OCI-LY7 (cell line): ENCODE results near the gene C1orf167. TPM values are rescaled to one million over a fixed set of nuclear protein-coding genes. Genes with fewer than 3 reads are reported as not detected.

Source experiments
- BruUV-seq: library from RNA; stranded (reverse); fragments of 400-500 nt; replicated peaks from 2 replicates; lab custom pipeline; 2021; lab: Mats Ljungman, UMichigan
- CTCF ChIA-PET: fragments of 300-600 bp; sonication (Branson Sonifier 250); formaldehyde crosslinking; loops from one replicate; lab custom pipeline; 2022; ENCODE audit warnings: antibody characterized with exemption; ENCODE audit not compliant: unreplicated experiment; lab: Charles Lee
- POLR2A ChIA-PET: fragments of 300-600 bp; sonication (Branson Sonifier 250); formaldehyde crosslinking; loops from one replicate; lab custom pipeline; 2022; ENCODE audit warnings: antibody characterized with exemption; lab: Charles Lee
- DNase-seq: peaks from one replicate; pipeline ENCODE4 v3.0.0-alpha.2; 2015; ENCODE audit warnings: low spot score
- H2AFZ ChIP-seq: fragments of 200-600 bp; sonication (generic), shearing (Covaris generic); 2 replicates; pipeline ENCODE4 v1.6.1; 2014; ENCODE audit warnings: mild to moderate bottlenecking, antibody characterized with exemption, low read length, moderate library complexity
- H3K27ac ChIP-seq: fragments of 200-600 bp; sonication (generic); 2 replicates; pipeline ENCODE4 v1.5.1; 2014; ENCODE audit warnings: mixed run types, low read depth, mild to moderate bottlenecking, moderate library complexity, low read length, inconsistent platforms; ENCODE audit not compliant: poor library complexity, severe bottlenecking
- H3K36me3 ChIP-seq: fragments of 200-600 bp; sonication (generic); 2 replicates; pipeline ENCODE4 v1.6.1; 2014; ENCODE audit warnings: mild to moderate bottlenecking, antibody characterized with exemption, low read length, moderate library complexity, mixed read lengths; ENCODE audit not compliant: insufficient read depth
- H3K4me1 ChIP-seq: fragments of 200-600 bp; sonication (generic); 2 replicates; pipeline ENCODE4 v1.5.1; 2014; ENCODE audit warnings: mild to moderate bottlenecking, low read length; ENCODE audit not compliant: insufficient read depth, poor library complexity, severe bottlenecking
- H3K4me2 ChIP-seq: fragments of 200-600 bp; sonication (generic); 2 replicates; pipeline ENCODE4 v1.6.1; 2014; ENCODE audit warnings: mild to moderate bottlenecking, low read length
- H3K4me3 ChIP-seq: fragments of 200-600 bp; sonication (generic); 2 replicates; pipeline ENCODE4 v1.5.1; 2014; ENCODE audit warnings: mild to moderate bottlenecking, low read depth, low read length; ENCODE audit not compliant: poor library complexity, severe bottlenecking
- H3K79me2 ChIP-seq: fragments of 200-600 bp; sonication (generic); 2 replicates; pipeline ENCODE4 v1.6.1; 2016; ENCODE audit warnings: low read depth, mild to moderate bottlenecking, low read length, moderate library complexity, mixed read lengths; ENCODE audit not compliant: insufficient read depth
- H3K9me2 ChIP-seq: fragments of 200-600 bp; sonication (generic); 2 replicates; pipeline ENCODE4 v1.6.1; 2016; ENCODE audit warnings: mild to moderate bottlenecking, low read length, mixed read lengths; ENCODE audit not compliant: insufficient read depth
- H3K9me3 ChIP-seq: fragments of 200-600 bp; sonication (generic); 2 replicates; pipeline ENCODE4 v1.6.1; 2014; ENCODE audit warnings: mild to moderate bottlenecking, mixed run types, low read length, mixed read lengths
- H4K20me1 ChIP-seq: fragments of 200-600 bp; sonication (generic); 2 replicates; pipeline ENCODE4 v1.6.1; 2014; ENCODE audit warnings: mild to moderate bottlenecking, antibody characterized with exemption, low read length, moderate library complexity, mixed read lengths; ENCODE audit not compliant: insufficient read depth
- EZH2phosphoT487 ChIP-seq: fragments of 200-600 bp; sonication (generic); IDR thresholded peaks from 2 replicates; pipeline ENCODE4 v1.6.1; 2018; ENCODE audit warnings: low read depth, borderline replicate concordance, mild to moderate bottlenecking, mixed run types, antibody characterized with exemption, low read length, moderate library complexity, mixed read lengths
- intact Hi-C: fragments of 100-400 bp; cut with micrococcal nuclease; formaldehyde crosslinking; loops from one replicate; pipeline ENCODE4 v1.10.0; 2022; ENCODE audit not compliant: unreplicated experiment
- total RNA-seq, 2 experiments: library from RNA; depleted of rRNA in 1 of 2; stranded (reverse); fragments of >200 nt in 1 of 2; shearing (Covaris generic) in 1 of 2; gene quantifications; 2 replicates each; pipeline ENCODE4 v1.2.3, GENCODE V29; 2014 to 2022
- TF ChIP-seq, protein P1 (sequence below): fragments of 200-600 bp; sonication (generic); conservative IDR thresholded peaks from 2 replicates; pipeline ENCODE4 v1.5.1; 2014; ENCODE audit warnings: mild to moderate bottlenecking, antibody characterized with exemption, low read length, moderate library complexity, mixed read lengths

C1orf167 gene
- total RNA-seq, 2 experiments from 2014 or later: 1.7 to 4.2 TPM

DNA sequence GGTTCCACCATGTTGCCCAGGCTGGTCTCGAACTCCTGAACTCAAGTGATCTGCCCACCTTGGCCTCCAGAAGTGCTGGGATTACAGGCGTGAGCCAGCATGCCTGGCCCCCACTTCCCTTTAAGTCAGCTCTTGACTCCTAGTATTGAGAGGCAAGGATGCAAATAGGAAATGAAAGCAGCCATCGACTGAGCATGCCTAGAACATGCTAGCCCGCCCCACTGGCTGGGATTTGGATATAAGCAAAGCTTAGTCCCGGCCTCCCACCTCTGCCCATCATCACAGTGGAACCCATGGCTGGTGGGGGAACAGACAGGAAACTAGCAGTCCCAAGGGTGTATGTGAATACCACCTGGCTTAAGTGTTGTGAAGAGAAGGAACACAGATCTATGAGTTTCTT, 10.5 kb downstream of the C1orf167 start:
- DNase-seq: peak; percentile 85
- peak overlapping the region; percentile 51 for H3K4me2 ChIP-seq
- TF ChIP-seq, protein P1, sequence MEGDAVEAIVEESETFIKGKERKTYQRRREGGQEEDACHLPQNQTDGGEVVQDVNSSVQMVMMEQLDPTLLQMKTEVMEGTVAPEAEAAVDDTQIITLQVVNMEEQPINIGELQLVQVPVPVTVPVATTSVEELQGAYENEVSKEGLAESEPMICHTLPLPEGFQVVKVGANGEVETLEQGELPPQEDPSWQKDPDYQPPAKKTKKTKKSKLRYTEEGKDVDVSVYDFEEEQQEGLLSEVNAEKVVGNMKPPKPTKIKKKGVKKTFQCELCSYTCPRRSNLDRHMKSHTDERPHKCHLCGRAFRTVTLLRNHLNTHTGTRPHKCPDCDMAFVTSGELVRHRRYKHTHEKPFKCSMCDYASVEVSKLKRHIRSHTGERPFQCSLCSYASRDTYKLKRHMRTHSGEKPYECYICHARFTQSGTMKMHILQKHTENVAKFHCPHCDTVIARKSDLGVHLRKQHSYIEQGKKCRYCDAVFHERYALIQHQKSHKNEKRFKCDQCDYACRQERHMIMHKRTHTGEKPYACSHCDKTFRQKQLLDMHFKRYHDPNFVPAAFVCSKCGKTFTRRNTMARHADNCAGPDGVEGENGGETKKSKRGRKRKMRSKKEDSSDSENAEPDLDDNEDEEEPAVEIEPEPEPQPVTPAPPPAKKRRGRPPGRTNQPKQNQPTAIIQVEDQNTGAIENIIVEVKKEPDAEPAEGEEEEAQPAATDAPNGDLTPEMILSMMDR: no peak
- no peak for TF ChIP-seq EZH2phosphoT487
- H3K36me3 ChIP-seq: no peaks in the 10 kb centered on the region
- ChIA-PET POLR2A (interaction anchor here (1.0 to 1.1 kb wide), 2 partner anchors 24 to 195 kb away, joined by 3 to 6 read pairs; no protein-coding TSS in a partner anchor), CTCF (interaction anchor here (0.7 kb wide), 1 partner anchor 53 kb away, joined by 5 read pairs; no protein-coding TSS in a partner anchor)
- no peaks in the 10 kb centered on the region for H3K9me2 ChIP-seq
- no TSS peak for BruUV-seq
- H3K9me3 ChIP-seq: no peaks in the 10 kb centered on the region
- H3K4me1 ChIP-seq: peaks cover 33% of the 10 kb centered on the region
- H4K20me1 ChIP-seq: no peaks in the 10 kb centered on the region
- H3K79me2 ChIP-seq: no peaks in the 10 kb centered on the region
- intact Hi-C loops: no loop called here
- H2AFZ ChIP-seq: peak overlapping the region; percentile 70; the same call in 1 of the 2 replicates
- peak overlapping the region; percentile 14 for H3K4me3 ChIP-seq
- H3K27ac ChIP-seq: peak overlapping the region; percentile 47

DNA sequence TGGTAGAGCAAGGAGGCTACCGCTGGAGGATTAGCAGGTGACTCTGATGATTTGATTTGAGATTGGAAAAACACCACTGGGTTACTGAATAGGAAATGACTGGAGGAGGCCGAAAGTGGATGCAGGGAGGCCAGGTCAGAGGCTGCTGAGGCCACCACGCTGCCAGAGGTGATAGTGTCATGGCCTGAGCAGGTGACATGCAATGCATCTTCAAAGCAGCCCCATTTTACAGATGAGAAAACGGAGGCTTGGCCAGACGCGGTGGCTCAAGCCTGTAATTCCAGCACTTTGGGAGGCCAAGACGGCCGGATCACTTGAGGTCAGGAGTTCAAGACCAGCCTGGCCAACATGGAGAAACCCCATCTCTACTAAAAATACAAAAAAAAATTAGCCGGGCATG, 12.8 kb downstream of the C1orf167 start:
- Histone ChIP-seq H3K36me3 (no peaks in the 10 kb centered on the region), H3K79me2 (no peaks in the 10 kb centered on the region), H3K27ac (no peak overlapping the region), H3K9me3 (no peaks in the 10 kb centered on the region), H4K20me1 (no peaks in the 10 kb centered on the region), H3K4me3 (no peak overlapping the region), H3K9me2 (no peaks in the 10 kb centered on the region), H3K4me2 (no peak overlapping the region), H2AFZ (no peak overlapping the region), H3K4me1 (peaks cover 33% of the 10 kb centered on the region)
- CTCF ChIA-PET: no interaction called here
- DNase-seq: no peak
- intact Hi-C loops: no loop called here
- TF ChIP-seq EZH2phosphoT487: no peak
- TF ChIP-seq, protein P1: no peak
- BruUV-seq: no TSS peak
- POLR2A ChIA-PET: no interaction called here

DNA sequence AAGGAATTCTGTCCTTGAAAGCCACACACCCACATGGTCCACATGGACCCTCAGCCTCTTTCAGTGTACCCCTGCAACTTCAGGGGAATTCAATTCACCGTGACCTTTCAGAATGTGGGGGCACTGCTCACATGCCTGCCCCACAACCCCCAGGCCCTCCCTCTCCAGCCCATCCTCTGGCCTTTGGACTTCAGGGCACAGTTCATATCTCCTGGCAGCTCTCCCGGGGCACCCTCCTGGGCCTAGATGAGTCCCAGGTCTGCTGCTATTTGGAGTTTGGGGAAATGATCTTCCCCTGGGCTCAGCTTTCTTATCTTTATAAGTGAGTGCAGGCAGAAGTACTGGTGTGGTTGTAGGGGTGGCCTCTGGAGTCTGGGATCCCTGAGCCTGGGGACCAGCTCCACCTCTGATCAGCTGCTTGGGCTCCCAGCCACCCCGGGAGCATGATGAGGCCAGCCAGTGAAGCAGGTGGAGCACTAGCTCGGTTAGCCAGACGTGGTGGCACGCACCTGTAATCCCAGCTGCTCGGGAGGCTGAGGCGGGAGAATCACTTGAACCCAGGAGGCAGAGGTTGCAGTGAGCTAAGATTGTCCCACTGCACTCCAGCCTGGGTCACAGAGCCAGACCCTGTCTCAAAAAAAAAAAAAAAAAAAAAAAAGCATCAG, 15.8 kb downstream of the C1orf167 start:
- H3K9me2 ChIP-seq: no peaks in the 10 kb centered on the region
- H3K27ac ChIP-seq: no peak overlapping the region
- H3K79me2 ChIP-seq: no peaks in the 10 kb centered on the region
- TF ChIP-seq, protein P1: no peak
- TF ChIP-seq EZH2phosphoT487: no peak
- H3K4me1 ChIP-seq: peaks cover 19% of the 10 kb centered on the region
- no TSS peak for BruUV-seq
- DNase-seq: no peak
- ChIA-PET POLR2A (no interaction called here), CTCF (no interaction called here)
- no peak overlapping the region for H2AFZ ChIP-seq
- no peak overlapping the region for H3K4me2 ChIP-seq
- H4K20me1 ChIP-seq: no peaks in the 10 kb centered on the region
- H3K4me3 ChIP-seq: no peak overlapping the region
- H3K9me3 ChIP-seq: no peaks in the 10 kb centered on the region
- H3K36me3 ChIP-seq: no peaks in the 10 kb centered on the region
- intact Hi-C loops: no loop called here
